Endothelial cell of umbilical vein (primary cell): ENCODE data around the gene C16orf86. TPM values are rescaled to one million over a fixed set of nuclear protein-coding genes. Genes with fewer than 3 reads are reported as not detected.

ENCODE experiments used
- BruUV-seq: library from RNA; stranded (reverse); fragments of 400-500 nt; replicated peaks from 2 replicates; lab custom pipeline; 2021; lab: Mats Ljungman, UMichigan
- CTCF ChIA-PET: fragments of 300-600, 350-600 bp; sonication (Branson Sonifier 250); formaldehyde crosslinking; loops from one replicate; lab custom pipeline; 2021; ENCODE audit warnings: antibody characterized with exemption, inconsistent platforms; lab: Charles Lee
- POLR2A ChIA-PET: fragments of 300-600, 350-600 bp; sonication (Branson Sonifier 250); formaldehyde crosslinking; loops from one replicate; lab custom pipeline; 2021; ENCODE audit warnings: antibody characterized with exemption, inconsistent platforms; lab: Charles Lee
- DNase-seq: peaks from one replicate; pipeline ENCODE4 v3.0.0-alpha.2; 2011; ENCODE audit warnings: low read depth, low spot score
- FAIRE-seq: peaks from 2 replicates; lab custom pipeline; 2011; peaks lifted over from hg19 to GRCh38; lab: Jason Lieb, UNC
- H2AFZ ChIP-seq: 2 replicates; pipeline ENCODE4 v1.6.0; 2012; ENCODE audit warnings: low read depth, low read length, control low read depth, inconsistent platforms
- H3K27ac ChIP-seq: 2 replicates; pipeline ENCODE4 v1.5.1; 2011; ENCODE audit warnings: low read depth, mild to moderate bottlenecking, control low read depth, low read length, moderate library complexity; ENCODE audit not compliant: insufficient read depth
- H3K27me3 ChIP-seq, 2 experiments: 2 replicates each; pipeline versions ENCODE4 v1.6.0 to v1.6.1; 2011; ENCODE audit warnings: low read length in 2 of 2, mixed read lengths in 1 of 2; ENCODE audit not compliant: control insufficient read depth in 2 of 2, insufficient read depth in 2 of 2
- H3K36me3 ChIP-seq, 2 experiments: 2 replicates in 1 of 2; 3 replicates in 1 of 2; pipeline ENCODE4 v1.5.1; 2011; ENCODE audit warnings: low read length in 2 of 2, mild to moderate bottlenecking in 1 of 2, moderate library complexity in 1 of 2; ENCODE audit not compliant: control insufficient read depth in 2 of 2, insufficient read depth in 2 of 2; ENCODE audit errors: extremely low read depth in 1 of 2
- H3K4me1 ChIP-seq: 3 replicates; pipeline ENCODE4 v1.5.1; 2011; ENCODE audit warnings: mild to moderate bottlenecking, low read length; ENCODE audit not compliant: control insufficient read depth, insufficient read depth; ENCODE audit errors: extremely low read depth
- H3K4me2 ChIP-seq: 2 replicates; pipeline ENCODE4 v1.6.1; 2011; ENCODE audit warnings: low read length, control low read depth, mixed read lengths; ENCODE audit not compliant: insufficient read depth
- H3K4me3 ChIP-seq, 3 experiments: fragments of 200-600 bp in 1 of 3; sonication (generic), shearing (Covaris generic) in 1 of 3; replicated peaks in 1 of 3; 2 replicates each; pipeline ENCODE4 v1.5.1; 2011 to 2016; ENCODE audit warnings: control low read depth in 3 of 3, low read length in 3 of 3, mild to moderate bottlenecking in 2 of 3, inconsistent platforms in 1 of 3, low read depth in 1 of 3, moderate library complexity in 1 of 3; ENCODE audit not compliant: insufficient read depth in 1 of 3
- H3K79me2 ChIP-seq: 2 replicates; pipeline ENCODE4 v1.6.0; 2012; ENCODE audit warnings: low read length, inconsistent platforms; ENCODE audit not compliant: control insufficient read depth, insufficient read depth
- H3K9ac ChIP-seq: replicated peaks from 2 replicates; pipeline ENCODE3; 2011; ENCODE audit warnings: low read length, control low read depth; ENCODE audit not compliant: insufficient read depth; ENCODE audit errors: extremely low read depth
- H3K9me1 ChIP-seq: replicated peaks from 3 replicates; pipeline ENCODE4 v1.6.0; 2011; ENCODE audit warnings: mild to moderate bottlenecking, low read length; ENCODE audit not compliant: control insufficient read depth, insufficient read depth; ENCODE audit errors: extremely low read depth
- H3K9me3 ChIP-seq: replicated peaks from 2 replicates; pipeline ENCODE4 v1.5.1; 2012; ENCODE audit warnings: low read length, inconsistent platforms; ENCODE audit not compliant: control insufficient read depth, insufficient read depth
- H4K20me1 ChIP-seq: replicated peaks from 2 replicates; pipeline ENCODE3; 2011; ENCODE audit warnings: mild to moderate bottlenecking, low read length; ENCODE audit not compliant: control insufficient read depth, insufficient read depth; ENCODE audit errors: extremely low read depth
- CTCF ChIP-seq, 2 donors: IDR thresholded peaks; 1 replicate in 1 of 2; 2 replicates in 1 of 2; pipeline ENCODE4 v1.5.1; 2011; ENCODE audit warnings: low read length in 2 of 2, mild to moderate bottlenecking in 2 of 2, moderate library complexity in 2 of 2, control low read depth in 1 of 2, inconsistent platforms in 1 of 2, low read depth in 1 of 2; ENCODE audit not compliant: insufficient read depth in 1 of 2; ENCODE audit errors: extremely low read depth in 1 of 2
- EZH2 ChIP-seq: IDR thresholded peaks from 2 replicates; pipeline ENCODE4 v1.6.1; 2012; ENCODE audit warnings: borderline replicate concordance, low read depth, mild to moderate bottlenecking, moderate library complexity, low read length, inconsistent platforms; ENCODE audit not compliant: severe bottlenecking
- FOS ChIP-seq: IDR thresholded peaks from 2 replicates; pipeline ENCODE4 v1.6.1; 2011; ENCODE audit warnings: mild to moderate bottlenecking, low read length, moderate library complexity, borderline replicate concordance; ENCODE audit not compliant: insufficient read depth
- GATA2 ChIP-seq: IDR thresholded peaks from 2 replicates; pipeline ENCODE4 v1.7.0; 2011; ENCODE audit warnings: low read depth, mild to moderate bottlenecking, moderate library complexity, mixed read lengths, low read length; ENCODE audit not compliant: insufficient read length, insufficient read depth
- JUN ChIP-seq: IDR thresholded peaks from 2 replicates; pipeline ENCODE4 v1.6.1; 2011; ENCODE audit warnings: borderline replicate concordance, low read depth; ENCODE audit not compliant: insufficient read length, insufficient read depth
- MAX ChIP-seq: IDR thresholded peaks from 2 replicates; pipeline ENCODE4 v1.6.1; 2011; ENCODE audit not compliant: insufficient read depth, insufficient read length
- MYC ChIP-seq: IDR thresholded peaks from one replicate; pipeline ENCODE4 v1.6.1; 2011; ENCODE audit warnings: mild to moderate bottlenecking, low read depth, low read length
- POLR2A ChIP-seq: IDR thresholded peaks from 2 replicates; pipeline ENCODE4 v1.6.1; 2012; ENCODE audit warnings: low read depth, mild to moderate bottlenecking, control low read depth, low read length
- POLR2AphosphoS5 ChIP-seq: IDR thresholded peaks from 2 replicates; pipeline ENCODE4 v1.6.1; 2012; ENCODE audit warnings: low read depth, mild to moderate bottlenecking, control low read depth, low read length, moderate library complexity; ENCODE audit not compliant: insufficient read depth
- dilution Hi-C: fragments of 300-500 bp; cut with MboI; formaldehyde crosslinking; loops from one replicate; pipeline ENCODE4 v1.15.0; 2019; ENCODE audit warnings: low sequenced_read_pairs; ENCODE audit not compliant: extremely low pct_ligation_motif_present
- intact Hi-C: fragments of 100-400 bp; cut with micrococcal nuclease; formaldehyde crosslinking; loops from one replicate; pipeline ENCODE4 v1.10.0; 2022
- polyA plus RNA-seq, 4 experiments: library from polyadenylated mRNA; depleted of rRNA in 3 of 4; stranded (reverse) in 3 of 4; unstranded in 1 of 4; fragments of >200 nt; gene quantifications; 2 replicates each; pipeline versions ENCODE4 v1.2.1 to v1.2.3, GENCODE V29; 2011 to 2012; ENCODE audit warnings: missing spikeins in 1 of 4
- total RNA-seq: library from RNA; stranded (reverse); gene quantifications from 2 replicates; pipeline ENCODE4 v1.2.3, GENCODE V29; 2021

The C16orf86 gene
- total and polyA plus RNA-seq, 2 donors (not counting 3 experiments of a cell fraction or from before 2014, with no cell fraction given), result 0.62 to 0.98 TPM

- H3K79me2 ChIP-seq, result no peaks in the 10 kb centered on the region
- peaks cover 42 to 47% of the 10 kb centered on the region in 2 experiments for H3K27me3 ChIP-seq
- H3K9ac ChIP-seq, result no peak overlapping the region
- DNase-seq (no peak), FAIRE-seq (no peak)
- no peak overlapping the region for H3K4me3 ChIP-seq
- no peaks in the 10 kb centered on the region for H3K9me3 ChIP-seq
- no peaks in the 10 kb centered on the region for H3K36me3 ChIP-seq
- no peaks in the 10 kb centered on the region for H3K9me1 ChIP-seq
- no peak overlapping the region for H3K4me2 ChIP-seq
- H2AFZ ChIP-seq, result no peak overlapping the region
- no peak for TF ChIP-seq FOS
- TF ChIP-seq JUN, result no peak
- TF ChIP-seq MAX, result no peak
- TF ChIP-seq MYC, result no peak
- no peak for TF ChIP-seq CTCF (IDR thresholded peaks at IDR 0.05; ENCODE audit: extremely low read depth in 1 of 2, insufficient read depth in 1 of 2, low read depth in 1 of 2, low read length in 2 of 2)
- TF ChIP-seq POLR2AphosphoS5, result no peak
- TF ChIP-seq POLR2A, result no peak
- TF ChIP-seq GATA2, result no peak
- no peak for TF ChIP-seq EZH2
- H3K4me1 ChIP-seq, result peaks cover 5% of the 10 kb centered on the region
- H3K27ac ChIP-seq, result no peak overlapping the region
- intact Hi-C loops (no loop called here), dilution Hi-C loops (no loop called here)
- no peaks in the 10 kb centered on the region for H4K20me1 ChIP-seq
- CTCF ChIA-PET, result interaction anchor here (1.8 to 2.3 kb wide), 3 partner anchors 8 to 131 kb away, joined by 5 to 11 read pairs (median 8); partner anchors contain the start of gene ACD
- no TSS peak for BruUV-seq
- POLR2A ChIA-PET, result no interaction called here
Measured at GRCh38 chr16:67651847-67652246, 14.8 kb upstream of the C16orf86 start.
